ENCODE data around the gene NCAN. TPM values are rescaled to one million over a fixed set of nuclear protein-coding genes. Genes with fewer than 3 reads are reported as not detected.

The NCAN gene
- total RNA-seq, 2 experiments from 2014 or later, result not detected

Other genes starting within 250 kb of the NCAN start
- 10 to 100 TPM; 74.2 to 81.8 TPM for gene SUGP2, start 178.4 kb upstream of the NCAN start, total RNA-seq
- 10 to 100 TPM; 51.3 to 54.0 TPM for gene ARMC6, start 178.4 kb upstream of the NCAN start, total RNA-seq
- 10 to 100 TPM in 1 of 2 experiments, 1 to 10 TPM in 1; 8.0 to 10.3 TPM for gene SLC25A42, start 148.0 kb upstream of the NCAN start, total RNA-seq
- gene TMEM161A, start 73.5 kb upstream of the NCAN start, total RNA-seq, result 10 to 100 TPM; 24.2 to 25.8 TPM
- 1 to 10 TPM; 1.6 to 2.3 TPM for gene MEF2B, start 41.7 kb upstream of the NCAN start, total RNA-seq
- 10 to 100 TPM; 29.8 to 31.1 TPM for gene BORCS8, start 19.8 kb upstream of the NCAN start, total RNA-seq
- 10 to 100 TPM; 84.6 to 85.4 TPM for gene RFXANK, start 19.7 kb upstream of the NCAN start, total RNA-seq
- 10 to 100 TPM; 46.0 to 47.6 TPM for gene NR2C2AP, start 8.5 kb upstream of the NCAN start, total RNA-seq
- not detected for gene TM6SF2, start 61.3 kb downstream of the NCAN start, total RNA-seq
- gene SUGP1, start 108.6 kb downstream of the NCAN start, total RNA-seq, result 10 to 100 TPM; 58.2 to 59.4 TPM
- gene MAU2, start 108.9 kb downstream of the NCAN start, total RNA-seq, result 10 to 100 TPM; 39.5 to 39.9 TPM
- gene GATAD2A, start 193.7 kb downstream of the NCAN start, total RNA-seq, result 100 to 1,000 TPM; 196 to 202 TPM

All from activated naive CD8-positive, alpha-beta T cell treated with anti-CD3 and anti-CD28 coated beads for 36 hours (primary cell).